ENCODE results near the gene KCNMA1. TPM values are rescaled to one million over a fixed set of nuclear protein-coding genes. Genes with fewer than 3 reads are reported as not detected.
A peak's percentile ranks its signal among the peaks of the same experiment; 100 is the strongest.

KCNMA1 gene
- total RNA-seq, 1 donor from 2014 or later: 30.1 TPM

DNA sequence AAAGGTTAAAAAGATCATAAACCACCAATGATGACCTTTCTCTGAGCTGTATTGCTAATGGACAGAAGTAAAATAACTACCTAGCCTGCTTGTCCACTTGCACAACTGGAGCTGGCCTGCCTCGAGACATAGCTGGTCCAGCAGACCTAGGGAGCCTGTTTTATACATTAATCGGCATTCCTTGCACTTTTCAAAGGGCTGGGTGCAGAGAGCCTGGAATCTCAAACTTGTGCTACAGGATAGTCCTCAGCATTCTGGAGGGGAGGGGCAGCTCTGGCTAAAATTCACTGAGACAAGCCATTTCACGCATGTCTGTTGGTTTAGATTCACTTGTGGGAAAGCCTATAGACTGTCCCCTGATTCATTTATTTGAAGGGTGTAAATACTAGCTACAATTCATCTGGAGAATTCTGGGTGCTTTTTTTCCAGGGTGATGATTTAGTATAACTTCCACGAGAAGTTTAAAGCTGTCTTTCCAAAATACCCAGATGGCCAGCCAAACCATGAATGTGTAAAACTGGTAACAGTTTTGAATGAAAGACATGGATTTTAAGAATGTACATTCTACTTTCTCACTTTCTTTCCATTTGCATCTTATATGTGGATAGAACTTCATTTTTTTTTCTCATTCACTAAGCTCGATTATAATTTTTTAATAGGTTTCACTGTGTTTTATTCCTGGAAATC lies 389.4 kb downstream of the KCNMA1 start:
- peak overlapping the region; percentile 51 for H3K27ac Mint-ChIP-seq
- TF ChIP-seq, protein P1, sequence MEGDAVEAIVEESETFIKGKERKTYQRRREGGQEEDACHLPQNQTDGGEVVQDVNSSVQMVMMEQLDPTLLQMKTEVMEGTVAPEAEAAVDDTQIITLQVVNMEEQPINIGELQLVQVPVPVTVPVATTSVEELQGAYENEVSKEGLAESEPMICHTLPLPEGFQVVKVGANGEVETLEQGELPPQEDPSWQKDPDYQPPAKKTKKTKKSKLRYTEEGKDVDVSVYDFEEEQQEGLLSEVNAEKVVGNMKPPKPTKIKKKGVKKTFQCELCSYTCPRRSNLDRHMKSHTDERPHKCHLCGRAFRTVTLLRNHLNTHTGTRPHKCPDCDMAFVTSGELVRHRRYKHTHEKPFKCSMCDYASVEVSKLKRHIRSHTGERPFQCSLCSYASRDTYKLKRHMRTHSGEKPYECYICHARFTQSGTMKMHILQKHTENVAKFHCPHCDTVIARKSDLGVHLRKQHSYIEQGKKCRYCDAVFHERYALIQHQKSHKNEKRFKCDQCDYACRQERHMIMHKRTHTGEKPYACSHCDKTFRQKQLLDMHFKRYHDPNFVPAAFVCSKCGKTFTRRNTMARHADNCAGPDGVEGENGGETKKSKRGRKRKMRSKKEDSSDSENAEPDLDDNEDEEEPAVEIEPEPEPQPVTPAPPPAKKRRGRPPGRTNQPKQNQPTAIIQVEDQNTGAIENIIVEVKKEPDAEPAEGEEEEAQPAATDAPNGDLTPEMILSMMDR (conservative IDR thresholded peaks at IDR 0.05): no peak
- peaks cover 3% of the 10 kb centered on the region for H3K27me3 Mint-ChIP-seq
- H3K4me1 Mint-ChIP-seq (ENCODE audit: unreplicated experiment): peaks cover 35% of the 10 kb centered on the region
- H3K36me3 Mint-ChIP-seq: no peaks in the 10 kb centered on the region
- DNase-seq (ENCODE audit: extremely low spot score, unreplicated experiment): no peak
- no peaks in the 10 kb centered on the region for H3K9me3 Mint-ChIP-seq
- H3K4me3 Mint-ChIP-seq: no peak overlapping the region

DNA sequence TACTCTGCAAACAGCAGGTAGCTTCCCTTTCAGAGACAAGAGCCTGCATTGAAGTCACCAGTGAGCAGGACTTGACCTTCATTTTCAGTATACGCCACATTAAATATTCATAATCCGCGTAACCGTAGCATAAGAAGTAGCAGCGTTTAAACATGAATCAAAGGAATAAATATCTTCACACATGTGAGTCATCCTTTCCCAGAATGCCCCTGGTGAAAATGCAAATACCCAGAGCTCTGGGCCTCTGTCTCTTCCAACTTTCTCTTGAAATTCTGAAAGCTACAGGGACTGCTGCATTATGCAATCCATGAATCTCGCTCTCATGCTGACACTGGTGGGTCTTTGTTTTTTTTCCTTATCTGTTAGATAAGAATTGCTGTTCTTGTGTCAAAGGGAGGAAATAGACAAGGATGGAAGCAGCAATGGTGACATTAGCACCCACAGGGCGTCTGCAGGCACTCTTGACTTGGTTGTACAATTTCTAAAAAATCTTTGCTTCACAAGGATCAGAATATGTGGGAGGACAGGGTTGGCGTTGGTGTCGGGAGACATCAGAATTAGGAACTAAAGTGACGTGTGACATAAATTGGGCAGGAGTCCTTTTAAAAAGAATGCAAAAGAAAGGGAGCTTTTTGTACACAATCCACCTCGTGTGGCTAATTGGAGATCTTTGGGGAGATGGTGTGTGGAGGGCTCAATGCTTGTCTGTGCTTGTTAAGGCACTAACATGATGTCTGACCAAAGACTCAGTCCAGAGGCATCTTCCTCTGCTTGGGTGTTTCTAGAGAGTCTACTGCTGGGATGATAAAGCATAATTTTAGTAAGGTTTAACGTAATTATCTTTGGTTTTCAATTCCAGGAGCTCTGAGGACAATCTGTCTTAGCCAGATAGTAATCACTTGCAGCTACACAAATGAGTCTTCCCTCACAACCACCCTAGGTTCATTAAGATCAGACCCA lies 390.3 kb downstream of the KCNMA1 start:
- Mint-ChIP-seq H3K9me3 (no peaks in the 10 kb centered on the region), H3K27ac (peak overlapping the region; percentile 32), H3K4me1 (ENCODE audit: unreplicated experiment) (peaks cover 32% of the 10 kb centered on the region), H3K4me3 (no peak overlapping the region), H3K27me3 (peaks cover 4% of the 10 kb centered on the region), H3K36me3 (no peaks in the 10 kb centered on the region)
- no peak for DNase-seq (ENCODE audit: extremely low spot score, unreplicated experiment)
- TF ChIP-seq, protein P1 (conservative IDR thresholded peaks at IDR 0.05): no peak

DNA sequence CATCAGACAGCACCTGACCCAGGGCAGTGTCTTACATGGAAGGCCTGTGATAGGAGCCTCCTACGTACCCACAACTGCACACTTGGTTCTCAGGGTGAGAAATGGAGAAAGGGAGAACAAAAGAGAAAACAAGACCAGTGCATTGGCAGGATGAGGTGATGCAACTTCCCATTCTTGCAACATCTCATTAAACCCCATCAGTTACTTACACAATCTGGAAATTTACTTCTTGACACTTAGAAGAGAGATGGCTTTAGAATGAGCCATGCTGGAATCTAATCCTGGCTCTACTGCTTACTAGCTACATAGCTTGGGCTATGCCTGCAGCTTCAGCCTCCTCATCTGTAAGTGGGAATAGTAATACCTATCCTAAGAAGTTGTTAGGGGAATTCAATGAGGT lies 391.7 kb downstream of the KCNMA1 start:
- H3K4me3 Mint-ChIP-seq: no peak overlapping the region
- TF ChIP-seq, protein P1 (conservative IDR thresholded peaks at IDR 0.05): no peak
- no peak for DNase-seq (ENCODE audit: extremely low spot score, unreplicated experiment)
- H3K36me3 Mint-ChIP-seq: no peaks in the 10 kb centered on the region
- H3K27ac Mint-ChIP-seq: no peak overlapping the region
- H3K4me1 Mint-ChIP-seq (ENCODE audit: unreplicated experiment): peaks cover 32% of the 10 kb centered on the region
- peaks cover 4% of the 10 kb centered on the region for H3K27me3 Mint-ChIP-seq
- H3K9me3 Mint-ChIP-seq: no peaks in the 10 kb centered on the region

DNA sequence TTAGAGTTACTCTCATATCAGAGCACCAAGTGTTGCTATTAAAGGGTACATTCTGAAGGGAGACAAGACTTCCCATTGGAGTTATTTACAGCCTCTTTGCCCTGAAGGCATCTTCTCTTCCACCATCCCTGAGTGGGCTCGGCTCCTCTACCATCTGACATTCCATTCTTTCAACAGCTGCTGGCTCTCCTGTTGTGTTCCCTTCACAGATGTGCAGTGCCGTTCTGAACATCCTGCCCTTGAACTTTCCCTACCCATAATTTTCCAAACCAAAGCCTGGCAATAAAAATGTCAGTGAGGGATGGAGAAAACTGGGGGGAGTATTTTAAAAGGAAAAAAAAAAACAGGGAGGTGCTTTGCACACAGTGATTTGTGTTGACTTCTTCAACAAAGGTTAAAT lies 392.9 kb downstream of the KCNMA1 start:
- Mint-ChIP-seq H3K9me3 (no peaks in the 10 kb centered on the region), H3K4me3 (no peak overlapping the region), H3K27me3 (peaks cover 4% of the 10 kb centered on the region), H3K4me1 (ENCODE audit: unreplicated experiment) (peaks cover 41% of the 10 kb centered on the region), H3K27ac (no peak overlapping the region), H3K36me3 (no peaks in the 10 kb centered on the region)
- DNase-seq (ENCODE audit: extremely low spot score, unreplicated experiment): no peak
- TF ChIP-seq, protein P1 (conservative IDR thresholded peaks at IDR 0.05): no peak

DNA sequence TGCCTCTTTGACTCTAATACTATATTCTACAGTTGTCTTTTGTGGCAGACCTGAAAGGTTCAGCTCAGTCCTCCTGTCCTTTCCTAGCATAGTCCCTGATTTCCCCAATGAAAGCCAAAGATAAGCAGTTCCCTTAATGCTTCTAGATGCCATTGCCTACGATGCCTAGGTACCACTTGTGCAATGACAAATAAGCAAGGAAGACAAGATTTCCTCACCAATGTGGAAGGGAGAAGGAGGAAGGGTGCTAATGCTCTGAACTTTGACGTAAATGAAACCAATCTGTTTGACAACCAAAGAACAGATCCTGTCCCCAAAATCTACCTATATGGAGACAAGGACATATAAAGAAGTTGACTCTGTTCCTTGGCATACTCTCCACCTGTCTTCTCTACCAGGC lies 393.3 kb downstream of the KCNMA1 start:
- Mint-ChIP-seq H3K36me3 (no peaks in the 10 kb centered on the region), H3K4me3 (no peak overlapping the region), H3K27me3 (peaks cover 4% of the 10 kb centered on the region), H3K4me1 (ENCODE audit: unreplicated experiment) (peaks cover 44% of the 10 kb centered on the region), H3K9me3 (no peaks in the 10 kb centered on the region), H3K27ac (no peak overlapping the region)
- no peak for DNase-seq (ENCODE audit: extremely low spot score, unreplicated experiment)
- TF ChIP-seq, protein P1 (conservative IDR thresholded peaks at IDR 0.05): no peak
